ENCODE measurements around the gene PAQR6. TPM values are rescaled to one million over a fixed set of nuclear protein-coding genes. Genes with fewer than 3 reads are reported as not detected.

PAQR6 gene
- total RNA-seq, 1 experiment from 2014 or later: 15.8 TPM

- no peak overlapping the region for H2BK120ac ChIP-seq (ENCODE audit: low read depth, low read length, poor library complexity, severe bottlenecking)
Observed at GRCh38 chr1:156291226-156292061, 43.6 kb upstream of the PAQR6 start.

More at GRCh38 chr1:156291226-156292061, 43.6 kb upstream of the PAQR6 start:
- Histone ChIP-seq H3K79me1 (ENCODE audit: insufficient read depth, low read depth, low read length, poor library complexity, severe bottlenecking) (no peaks in the 10 kb centered on the region), H4K20me1 (ENCODE audit: control insufficient read depth, insufficient read depth, insufficient read length) (no peaks in the 10 kb centered on the region), H3K23ac (ENCODE audit: insufficient read length, low read depth, low read length) (no peak overlapping the region), H2BK5ac (ENCODE audit: insufficient read length, low read length) (no peak overlapping the region), H2AFZ (ENCODE audit: low read length) (no peak overlapping the region), H2AK5ac (ENCODE audit: insufficient read length, low read length) (no peak overlapping the region), H3T11ph (ENCODE audit: low read length) (no peak overlapping the region), H3K18ac (ENCODE audit: insufficient read length, low read depth, low read length) (no peak overlapping the region), H3K4me1 (ENCODE audit: insufficient read depth, low read length) (no peaks in the 10 kb centered on the region; the same call in 1 of the 2 replicates), H3K27me3 (ENCODE audit: insufficient read depth, low read length) (no peaks in the 10 kb centered on the region; the same call in 1 of the 2 replicates), H2BK15ac (ENCODE audit: low read depth, low read length) (no peak overlapping the region), H3K27ac (ENCODE audit: insufficient read length, low read depth, low read length) (no peak overlapping the region), H3K9ac (ENCODE audit: extremely low read depth, insufficient read length, low read length) (peak overlapping the region; percentile 64), H2BK12ac (ENCODE audit: insufficient read length, low read depth, low read length) (no peak overlapping the region), H4K91ac (ENCODE audit: insufficient read length, low read depth, low read length) (no peak overlapping the region), H3K9me3 (ENCODE audit: control insufficient read depth, low read depth, low read length) (no peaks in the 10 kb centered on the region), H3K14ac (ENCODE audit: insufficient read depth, low read length) (no peak overlapping the region), H3K4ac (ENCODE audit: low read depth, low read length) (no peak overlapping the region), H3K79me2 (ENCODE audit: insufficient read depth, low read length) (no peaks in the 10 kb centered on the region), H4K8ac (replicated peaks; ENCODE audit: insufficient read length, low read depth, low read length) (no peak overlapping the region), H2BK20ac (ENCODE audit: low read depth, low read length, poor library complexity, severe bottlenecking) (no peak overlapping the region), H3K23me2 (ENCODE audit: insufficient read length, low read depth, low read length, poor library complexity, severe bottlenecking) (peaks cover 8% of the 10 kb centered on the region), H3K4me2 (ENCODE audit: insufficient read depth, insufficient read length, low read length) (peak overlapping the region; percentile 48), H4K5ac (ENCODE audit: insufficient read length, low read depth, low read length) (no peak overlapping the region), H3K56ac (ENCODE audit: insufficient read length, low read depth, low read length) (no peak overlapping the region)
- peak overlapping the region; percentile 82 to 89 for H3K4me3 Mint-ChIP-seq
- no peaks in the 10 kb centered on the region for H3K27me3 Mint-ChIP-seq (ENCODE audit: low read depth)
- H3K9me3 Mint-ChIP-seq: no peaks in the 10 kb centered on the region
- DNase-seq: peak; percentile 97
- H3K27ac Mint-ChIP-seq: peak overlapping the region; percentile 48 to 96 (median 95)
- peaks cover 10 to 18% of the 10 kb centered on the region in 2 experiments for H3K4me1 Mint-ChIP-seq
- peaks cover 4 to 15% (median 8%) of the 10 kb centered on the region in 3 experiments; a peak in 5 of 7 replicates for H3K36me3 Mint-ChIP-seq (ENCODE audit: insufficient read depth in 1 of 3, low read depth in 3 of 3)
- no peak for TF ChIP-seq CTCF (conservative IDR thresholded peaks at IDR 0.05)
- WGBS (ENCODE audit: extremely low coverage, insufficient read length, low lambda C conversion rate): no CpG with 5 or more reads among the region's 37 CpGs
